AG04449 (cell line): ENCODE results near the gene TPST2.

Experiments
- CTCF ChIA-PET: fragments of 350-600 bp; formaldehyde crosslinking; extraction: SDS; loops from one replicate; lab custom pipeline; 2021; ENCODE audit warnings: antibody characterized with exemption; lab: Yijun Ruan, JAX
- POLR2A ChIA-PET: fragments of 400-600, 350-600 bp; formaldehyde crosslinking; extraction: SDS; loops from one replicate; lab custom pipeline; 2020; ENCODE audit warnings: antibody characterized with exemption, inconsistent platforms; lab: Yijun Ruan, JAX
- DNase-seq: peaks from one replicate; pipeline ENCODE4 v3.0.0-alpha.2; 2010; ENCODE audit warnings: low read depth, low spot score
- H3K4me3 ChIP-seq: 2 replicates; pipeline ENCODE4 v1.5.1; 2011; ENCODE audit warnings: low read depth, mild to moderate bottlenecking, control low read depth, low read length
- CTCF ChIP-seq: IDR thresholded peaks from one replicate; pipeline ENCODE4 v1.5.1; 2011; ENCODE audit warnings: mild to moderate bottlenecking, moderate library complexity, low read length, control low read depth, inconsistent platforms; ENCODE audit not compliant: insufficient read depth; ENCODE audit errors: missing control alignments

The TPST2 gene

GRCh38 chr22:26527167-26527566 lies 62.8 kb downstream of the TPST2 start:
- ChIA-PET CTCF (no interaction called here), POLR2A (no interaction called here)
- H3K4me3 ChIP-seq: no peak overlapping the region
- no peak for DNase-seq
- no peak for TF ChIP-seq CTCF

- ChIA-PET CTCF (no interaction called here), POLR2A (no interaction called here)
- no peak for DNase-seq
Observed at GRCh38 chr22:26525946-26526564, 63.9 kb downstream of the TPST2 start.

GRCh38 chr22:26524870-26525269 lies 65.1 kb downstream of the TPST2 start:
- TF ChIP-seq CTCF: no peak
- ChIA-PET CTCF (no interaction called here), POLR2A (no interaction called here)
- DNase-seq: no peak
- no peak overlapping the region for H3K4me3 ChIP-seq

More at GRCh38 chr22:26525946-26526564, 63.9 kb downstream of the TPST2 start:
- no peak for TF ChIP-seq CTCF
- no peak overlapping the region for H3K4me3 ChIP-seq

- POLR2A ChIA-PET: no interaction called here
- CTCF ChIA-PET: interaction anchor here (1.4 to 1.6 kb wide), 2 partner anchors 9 to 13 kb away, joined by 4 read pairs; no protein-coding TSS in a partner anchor
- TF ChIP-seq CTCF: no peak
- no peak for DNase-seq
- no peak overlapping the region for H3K4me3 ChIP-seq
Observed at GRCh38 chr22:26522592-26522991, 67.3 kb downstream of the TPST2 start.

GRCh38 chr22:26522012-26522411 lies 67.9 kb downstream of the TPST2 start:
- CTCF ChIA-PET: interaction anchor here (1.4 kb wide), 1 partner anchor 9 kb away, joined by 4 read pairs; no protein-coding TSS in a partner anchor
- POLR2A ChIA-PET: no interaction called here
- DNase-seq: no peak
- no peak overlapping the region for H3K4me3 ChIP-seq
- no peak for TF ChIP-seq CTCF

- DNase-seq: no peak
- H3K4me3 ChIP-seq: no peak overlapping the region
- ChIA-PET CTCF (interaction anchor here (1.2 to 1.7 kb wide), 5 partner anchors 13 to 155 kb away, joined by 3 to 5 read pairs (median 3); no protein-coding TSS in a partner anchor), POLR2A (no interaction called here)
- TF ChIP-seq CTCF: no peak
Observed at GRCh38 chr22:26517429-26517828, 72.5 kb downstream of the TPST2 start.
